ENCODE measurements around the gene PLPP1. TPM values are rescaled to one million over a fixed set of nuclear protein-coding genes. Genes with fewer than 3 reads are reported as not detected.

The PLPP1 gene
- total and polyA plus RNA-seq, 2 of the 13 experiments (the other 11 are each of a cell fraction or from before 2014, with no cell fraction given) = 7.3 to 12.1 TPM

- peak; percentile 75 for TF ChIP-seq ZNF547 (CRISPR knock-in tag; IDR thresholded peaks at IDR 0.05)
- TF ChIP-seq ZNF670 (CRISPR knock-in tag; IDR thresholded peaks at IDR 0.05; ENCODE audit: borderline replicate concordance) = no peak
- no peak for TF ChIP-seq KLF15 (CRISPR knock-in tag; IDR thresholded peaks at IDR 0.05; ENCODE audit: borderline replicate concordance)
- peak; percentile 67 for TF ChIP-seq ZNF891 (CRISPR knock-in tag; IDR thresholded peaks at IDR 0.05)
- TF ChIP-seq ZNF496 (CRISPR knock-in tag; IDR thresholded peaks at IDR 0.05; ENCODE audit: insufficient replicate concordance) = no peak
- TF ChIP-seq CENPX (CRISPR knock-in tag; IDR thresholded peaks at IDR 0.05) = no peak
- no peak for TF ChIP-seq CSRNP2 (CRISPR knock-in tag; conservative IDR thresholded peaks at IDR 0.05; ENCODE audit: low read depth)
- TF ChIP-seq TEAD2 (CRISPR knock-in tag; IDR thresholded peaks at IDR 0.05) = no peak
- peak; percentile 48; the same call in 1 of the 2 replicates for TF ChIP-seq ZNF768 (CRISPR knock-in tag; IDR thresholded peaks at IDR 0.05)
- TF ChIP-seq RERE (CRISPR knock-in tag; IDR thresholded peaks at IDR 0.05; ENCODE audit: low read depth) = no peak
- TF ChIP-seq TRIM24 (CRISPR knock-in tag; IDR thresholded peaks at IDR 0.05) = no peak
- TF ChIP-seq STAG1 (CRISPR knock-in tag; IDR thresholded peaks at IDR 0.05) = peak; percentile 3; the same call in 1 of the 2 replicates
- 0 out of 2 replicates have a peak, but pooled peaks have one; percentile 5 for TF ChIP-seq SP140L (CRISPR knock-in tag; IDR thresholded peaks at IDR 0.05; ENCODE audit: borderline replicate concordance)
- no peak for TF ChIP-seq MAFF (IDR thresholded peaks at IDR 0.05; ENCODE audit: low read depth, low read length)
- TF ChIP-seq AGO2 (optimal IDR thresholded peaks at IDR 0.05; ENCODE audit: low read depth, low read length) = peak; percentile 70
- no peak for TF ChIP-seq CEBPB (IDR thresholded peaks at IDR 0.05; ENCODE audit: borderline replicate concordance, low read depth, low read length)
- TF ChIP-seq ZMYM2 (CRISPR knock-in tag; IDR thresholded peaks at IDR 0.05) = peak; percentile 66; the same call in 1 of the 2 replicates
- no peak for TF ChIP-seq ZNF75D (CRISPR knock-in tag; IDR thresholded peaks at IDR 0.05; ENCODE audit: borderline replicate concordance)
- no peak for TF ChIP-seq SSRP1 (CRISPR knock-in tag; IDR thresholded peaks at IDR 0.05)
- TF ChIP-seq ATF7-NPFF (CRISPR knock-in tag; IDR thresholded peaks at IDR 0.05; ENCODE audit: low read depth) = peak; percentile 76
- TF ChIP-seq ZNF574 (CRISPR knock-in tag; IDR thresholded peaks at IDR 0.05) = no peak
Measured at GRCh38 chr5:55534436-55535198, at the start of gene PLPP1 (continued).

Data from HepG2 (cell line).